Peyer's patch (tissue), 4 donors: ENCODE measurements around the gene DNA2. TPM values are rescaled to one million over a fixed set of nuclear protein-coding genes. Genes with fewer than 3 reads are reported as not detected.
"Not testable (repeated sequence)": the region's sequence is repeated elsewhere in the genome, so short reads cannot be mapped to it uniquely, and the experiment has no call there.

ENCODE experiments used
- DNase-seq, 3 donors: peaks; one replicate each; pipeline ENCODE4 v3.0.0-alpha.2; 2017 to 2019
- H3K27ac ChIP-seq, 4 donors: fragments of 200-600 bp; sonication (generic); one replicate each; pipeline ENCODE4 v1.5.1; 2016 to 2019
- H3K27me3 ChIP-seq, 2 donors: fragments of 200-600 bp; sonication (generic); one replicate each; pipeline ENCODE4 v1.5.1; 2019
- H3K36me3 ChIP-seq, 3 donors: fragments of 200-600 bp; sonication (generic); one replicate each; pipeline ENCODE4 v1.5.1; 2016 to 2019
- H3K4me1 ChIP-seq, 4 donors: fragments of 200-600 bp; sonication (generic); one replicate each; pipeline ENCODE4 v1.5.1; 2016 to 2019
- H3K4me3 ChIP-seq, 4 donors: fragments of 200-600 bp; sonication (generic); 1 replicate in 3 of 4; 2 replicates in 1 of 4; pipeline ENCODE4 v1.5.1; 2016 to 2019; ENCODE audit warnings: mild to moderate bottlenecking in 1 of 4
- H3K9me3 ChIP-seq, 4 donors: fragments of 200-600 bp; sonication (generic); one replicate each; pipeline ENCODE4 v1.5.1; 2016 to 2019; ENCODE audit warnings: mild to moderate bottlenecking in 1 of 4
- POLR2A ChIP-seq, 2 donors: fragments of 450-650 bp; IDR thresholded peaks; one replicate each; pipeline ENCODE4 v1.5.1; 2017; ENCODE audit warnings: antibody characterized with exemption in 2 of 2, mild to moderate bottlenecking in 2 of 2, moderate library complexity in 2 of 2
- total RNA-seq, 4 donors: library from RNA; depleted of rRNA; stranded (reverse); fragments of >200 nt; gene quantifications; one replicate each; pipeline ENCODE4 v1.1.0, GENCODE V29; 2016
- TF ChIP-seq, protein P1 (sequence below), 6 experiments: fragments of 450-650 bp in 4 of 6; fragments of 200-600 bp in 2 of 6; sonication (generic) in 1 of 6; IDR thresholded peaks; one replicate each; pipeline ENCODE4 v1.5.1; 2017 to 2019; ENCODE audit warnings: antibody characterized with exemption in 6 of 6, mild to moderate bottlenecking in 3 of 6, moderate library complexity in 1 of 6

Gene DNA2
- total RNA-seq, 4 donors from 2014 or later = 5.0 to 15.4 (median 10.0) TPM

- no peak for DNase-seq
- no peaks in the 10 kb centered on the region for H3K9me3 ChIP-seq
- TF ChIP-seq, protein P1, sequence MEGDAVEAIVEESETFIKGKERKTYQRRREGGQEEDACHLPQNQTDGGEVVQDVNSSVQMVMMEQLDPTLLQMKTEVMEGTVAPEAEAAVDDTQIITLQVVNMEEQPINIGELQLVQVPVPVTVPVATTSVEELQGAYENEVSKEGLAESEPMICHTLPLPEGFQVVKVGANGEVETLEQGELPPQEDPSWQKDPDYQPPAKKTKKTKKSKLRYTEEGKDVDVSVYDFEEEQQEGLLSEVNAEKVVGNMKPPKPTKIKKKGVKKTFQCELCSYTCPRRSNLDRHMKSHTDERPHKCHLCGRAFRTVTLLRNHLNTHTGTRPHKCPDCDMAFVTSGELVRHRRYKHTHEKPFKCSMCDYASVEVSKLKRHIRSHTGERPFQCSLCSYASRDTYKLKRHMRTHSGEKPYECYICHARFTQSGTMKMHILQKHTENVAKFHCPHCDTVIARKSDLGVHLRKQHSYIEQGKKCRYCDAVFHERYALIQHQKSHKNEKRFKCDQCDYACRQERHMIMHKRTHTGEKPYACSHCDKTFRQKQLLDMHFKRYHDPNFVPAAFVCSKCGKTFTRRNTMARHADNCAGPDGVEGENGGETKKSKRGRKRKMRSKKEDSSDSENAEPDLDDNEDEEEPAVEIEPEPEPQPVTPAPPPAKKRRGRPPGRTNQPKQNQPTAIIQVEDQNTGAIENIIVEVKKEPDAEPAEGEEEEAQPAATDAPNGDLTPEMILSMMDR (IDR thresholded peaks at IDR 0.05) = no peak
- TF ChIP-seq POLR2A (IDR thresholded peaks at IDR 0.05) = no peak
- H3K4me3 ChIP-seq = no peak overlapping the region
- H3K36me3 ChIP-seq = peaks cover 0 to 89% (median 6%) of the 10 kb centered on the region in 3 donors
- H3K4me1 ChIP-seq = no peaks in the 10 kb centered on the region
- no peak overlapping the region for H3K27ac ChIP-seq
- H3K27me3 ChIP-seq = no peaks in the 10 kb centered on the region
These were observed 18.1 kb upstream of the DNA2 start for GRCh38 chr10:68489919-68490318.

GRCh38 chr10:68474021-68474420 is 2.2 kb upstream of the DNA2 start:
- Histone ChIP-seq H3K27me3 (no peaks in the 10 kb centered on the region), H3K9me3 (no peaks in the 10 kb centered on the region), H3K4me1 (peaks cover 0 to 7% (median 0%) of the 10 kb centered on the region in 4 donors), H3K36me3 (no peaks in the 10 kb centered on the region), H3K27ac (no peak overlapping the region), H3K4me3 (no peak overlapping the region)
- TF ChIP-seq, protein P1 (IDR thresholded peaks at IDR 0.05) = no peak
- no peak for TF ChIP-seq POLR2A (IDR thresholded peaks at IDR 0.05)
- no peak for DNase-seq

DNA sequence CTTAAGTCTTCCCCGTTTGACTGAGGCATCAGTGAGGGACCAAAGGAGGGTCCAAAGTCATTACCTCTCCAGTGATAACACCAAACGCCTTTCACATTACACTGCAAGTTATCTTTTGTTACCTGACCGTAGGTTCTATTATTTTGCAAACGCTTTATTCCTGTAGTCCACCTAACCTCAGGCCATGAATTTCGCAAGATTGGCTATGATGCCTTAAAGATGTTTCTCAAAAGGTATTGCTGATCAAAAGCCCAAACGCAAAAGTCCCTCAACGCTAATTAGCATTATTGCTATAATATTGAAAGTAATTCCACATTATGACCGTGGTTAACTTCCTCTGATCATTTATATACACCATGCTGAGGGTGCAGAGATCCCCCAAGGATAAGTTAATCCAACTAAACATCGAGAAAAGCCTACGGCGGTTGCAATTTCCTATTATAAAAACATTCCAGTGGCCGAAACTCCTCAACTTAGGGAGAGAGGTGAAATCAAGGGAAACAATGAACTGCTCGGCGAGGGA is 649 bp downstream of the DNA2 start:
- Histone ChIP-seq H3K4me1 (peaks cover 0 to 7% (median 0%) of the 10 kb centered on the region in 4 donors), H3K9me3 (no peaks in the 10 kb centered on the region), H3K4me3 (peak overlapping the region; percentile 61 to 73 (median 67)), H3K36me3 (no peaks in the 10 kb centered on the region), H3K27ac (peak overlapping the region in 2 of 4 donors; percentile 24 to 61), H3K27me3 (no peaks in the 10 kb centered on the region)
- TF ChIP-seq, protein P1 (IDR thresholded peaks at IDR 0.05) = no peak
- TF ChIP-seq POLR2A (IDR thresholded peaks at IDR 0.05) = no peak
- DNase-seq = no peak

DNA sequence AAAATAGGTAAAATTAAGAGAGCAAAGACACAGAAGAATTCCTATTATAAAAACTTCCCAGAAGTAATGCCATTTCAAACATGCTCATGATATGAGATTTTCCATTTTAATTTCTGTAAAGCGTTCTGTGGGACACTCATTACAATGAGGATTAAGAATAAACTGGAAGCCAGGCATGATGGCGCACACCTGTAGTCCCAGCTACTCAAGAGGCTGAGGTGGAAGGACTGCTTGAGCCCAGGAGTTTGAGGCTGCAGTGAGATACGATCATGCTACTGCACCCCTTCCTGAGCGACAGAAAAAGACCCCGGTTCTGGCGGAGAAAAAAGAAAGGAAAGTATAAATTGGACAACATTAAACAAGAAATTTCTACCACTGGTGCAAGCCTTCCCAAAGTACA is 1.5 kb downstream of the DNA2 start:
- Histone ChIP-seq H3K4me1 (peaks cover 0 to 7% (median 0%) of the 10 kb centered on the region in 4 donors), H3K27me3 (no peaks in the 10 kb centered on the region), H3K9me3 (no peaks in the 10 kb centered on the region), H3K4me3 (no peak overlapping the region), H3K27ac (no peak overlapping the region), H3K36me3 (no peaks in the 10 kb centered on the region)
- TF ChIP-seq POLR2A (IDR thresholded peaks at IDR 0.05) = no peak
- TF ChIP-seq, protein P1 (IDR thresholded peaks at IDR 0.05) = no peak
- DNase-seq = no peak

DNA sequence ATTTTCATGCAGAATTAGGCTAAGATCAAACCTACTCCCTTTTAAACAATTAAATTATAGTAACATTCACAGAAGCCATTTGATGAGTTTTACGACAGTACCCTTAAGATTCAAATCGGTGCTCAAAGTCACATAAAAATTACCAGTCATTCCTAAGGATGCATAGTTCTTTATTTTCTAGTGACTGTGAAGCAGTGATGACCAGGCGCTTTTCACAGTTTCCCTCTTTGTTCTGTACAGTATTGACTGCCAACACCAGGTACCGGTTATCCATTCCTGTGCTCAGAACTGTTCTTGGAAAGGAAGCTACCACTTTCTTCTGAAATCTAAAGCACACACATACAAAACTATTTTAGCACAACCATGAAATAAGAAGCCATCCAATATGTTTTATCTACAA is 1.9 kb downstream of the DNA2 start:
- Histone ChIP-seq H3K4me3 (no peak overlapping the region), H3K27me3 (no peaks in the 10 kb centered on the region), H3K4me1 (peaks cover 0 to 7% (median 0%) of the 10 kb centered on the region in 4 donors), H3K27ac (no peak overlapping the region), H3K36me3 (no peaks in the 10 kb centered on the region), H3K9me3 (no peaks in the 10 kb centered on the region)
- TF ChIP-seq POLR2A (IDR thresholded peaks at IDR 0.05) = no peak
- TF ChIP-seq, protein P1 (IDR thresholded peaks at IDR 0.05) = no peak
- no peak for DNase-seq

GRCh38 chr10:68464729-68465128 is 7.0 kb downstream of the DNA2 start:
- not testable (repeated sequence) for H3K4me1 ChIP-seq, H3K27me3 ChIP-seq, H3K36me3 ChIP-seq, H3K9me3 ChIP-seq, H3K27ac ChIP-seq, DNase-seq, H3K4me3 ChIP-seq
